H1 (cell line): ENCODE measurements around the gene DPP10. TPM values are rescaled to one million over a fixed set of nuclear protein-coding genes. Genes with fewer than 3 reads are reported as not detected.

ENCODE experiments used
- CTCF ChIA-PET: fragments of 300-600 bp; sonication (Branson Sonifier 250); formaldehyde crosslinking; loops from one replicate; lab custom pipeline; 2021; ENCODE audit not compliant: partially characterized antibody; lab: Charles Lee
- POLR2A ChIA-PET: fragments of 300-600 bp; sonication (Branson Sonifier 250); formaldehyde crosslinking; loops from one replicate; lab custom pipeline; 2021; ENCODE audit warnings: inconsistent platforms; ENCODE audit not compliant: partially characterized antibody; lab: Charles Lee
- DNase-seq, 2 experiments: peaks; one replicate each; pipeline versions ENCODE4 v3.0.0 to v3.0.0-alpha.2; 2010 to 2022; ENCODE audit warnings: low spot score in 2 of 2, low read depth in 1 of 2, mixed read lengths in 1 of 2
- FAIRE-seq: peaks from 2 replicates; lab custom pipeline; 2011; peaks lifted over from hg19 to GRCh38; lab: Jason Lieb, UNC
- H2AFZ ChIP-seq: 2 replicates; pipeline ENCODE4 v1.8.1; 2012; ENCODE audit warnings: low read length, inconsistent platforms
- H2AK5ac ChIP-seq: 2 replicates; pipeline ENCODE4 v1.6.1; 2013; ENCODE audit warnings: low read depth, low read length
- H2BK120ac ChIP-seq: replicated peaks from 2 replicates; pipeline ENCODE3; 2013; ENCODE audit warnings: low read depth, low read length, inconsistent platforms
- H2BK12ac ChIP-seq: 2 replicates; pipeline ENCODE4 v1.6.1; 2013; ENCODE audit warnings: low read depth, low read length
- H2BK15ac ChIP-seq: 2 replicates; pipeline ENCODE4 v1.6.1; 2013; ENCODE audit warnings: low read length
- H2BK20ac ChIP-seq: 2 replicates; pipeline ENCODE4 v1.6.1; 2013; ENCODE audit warnings: low read length
- H2BK5ac ChIP-seq: 2 replicates; pipeline ENCODE4 v1.6.1; 2013; ENCODE audit warnings: low read depth, low read length
- H3K14ac ChIP-seq: 2 replicates; pipeline ENCODE4 v1.6.1; 2013; ENCODE audit warnings: inconsistent platforms; ENCODE audit not compliant: insufficient read length
- H3K18ac ChIP-seq: 2 replicates; pipeline ENCODE4 v1.6.1; 2013; ENCODE audit warnings: low read length; ENCODE audit errors: extremely low read depth
- H3K23ac ChIP-seq: 2 replicates; pipeline ENCODE4 v1.6.1; 2013; ENCODE audit warnings: inconsistent platforms; ENCODE audit not compliant: insufficient read length
- H3K23me2 ChIP-seq: 2 replicates; pipeline ENCODE4 v1.6.1; 2013; ENCODE audit warnings: low read depth, low read length
- H3K27ac ChIP-seq: 2 replicates; pipeline ENCODE4 v1.6.1; 2011; ENCODE audit warnings: low read depth, low read length, inconsistent platforms
- H3K27me3 ChIP-seq, 4 experiments: replicated peaks in 1 of 4; 1 replicate in 1 of 4; 2 replicates in 3 of 4; pipeline versions ENCODE4 v1.6.1 to v1.8.1; 2011 to 2013; ENCODE audit warnings: low read length in 3 of 4, mild to moderate bottlenecking in 3 of 4, inconsistent platforms in 2 of 4, mixed read lengths in 2 of 4, moderate library complexity in 1 of 4; ENCODE audit not compliant: control insufficient read depth in 3 of 4, insufficient read depth in 3 of 4; ENCODE audit errors: extremely low read depth in 1 of 4
- H3K36me3 ChIP-seq, 4 experiments: 2 replicates each; pipeline versions ENCODE4 v1.6.1 to v1.8.1; 2011 to 2013; ENCODE audit warnings: mild to moderate bottlenecking in 4 of 4, low read length in 3 of 4, moderate library complexity in 2 of 4, control low read depth in 1 of 4, inconsistent platforms in 1 of 4; ENCODE audit not compliant: insufficient read depth in 4 of 4, control insufficient read depth in 2 of 4
- H3K4ac ChIP-seq: replicated peaks from 2 replicates; pipeline ENCODE3; 2013; ENCODE audit warnings: low read length, low read depth, mixed read lengths, inconsistent platforms; ENCODE audit not compliant: insufficient read length
- H3K4me1 ChIP-seq, 4 experiments: replicated peaks in 1 of 4; 1 replicate in 1 of 4; 2 replicates in 3 of 4; pipeline versions ENCODE4 v1.6.1 to v1.8.1; 2011 to 2013; ENCODE audit warnings: low read length in 3 of 4, inconsistent platforms in 2 of 4, mixed read lengths in 1 of 4; ENCODE audit not compliant: insufficient read depth in 4 of 4, control insufficient read depth in 3 of 4
- H3K4me2 ChIP-seq, 2 experiments: 2 replicates each; pipeline versions ENCODE4 v1.6.1 to v1.8.1; 2011 to 2013; ENCODE audit warnings: low read depth in 2 of 2, low read length in 2 of 2, control low read depth in 1 of 2, inconsistent platforms in 1 of 2, mild to moderate bottlenecking in 1 of 2; ENCODE audit not compliant: insufficient read depth in 1 of 2
- H3K4me3 ChIP-seq, 4 experiments: fragments of 200-600, 300-600 bp in 1 of 4; sonication (generic), shearing (Covaris generic), sonication (Bioruptor Twin) in 1 of 4; 2 replicates each; pipeline versions ENCODE4 v1.5.1 to v1.8.1; 2011 to 2016; ENCODE audit warnings: low read length in 4 of 4, low read depth in 3 of 4, control low read depth in 2 of 4, inconsistent platforms in 2 of 4, mild to moderate bottlenecking in 2 of 4, mixed read lengths in 1 of 4, moderate library complexity in 1 of 4; ENCODE audit not compliant: insufficient read depth in 2 of 4; ENCODE audit errors: extremely low read depth in 1 of 4
- H3K56ac ChIP-seq: replicated peaks from 2 replicates; pipeline ENCODE3; 2013; ENCODE audit warnings: low read depth, mild to moderate bottlenecking, mixed read lengths, low read length, inconsistent platforms; ENCODE audit not compliant: insufficient read length
- H3K79me1 ChIP-seq: 2 replicates; pipeline ENCODE4 v1.6.1; 2013; ENCODE audit warnings: low read depth, low read length, control low read depth
- H3K79me2 ChIP-seq, 2 experiments: 2 replicates each; pipeline versions ENCODE4 v1.6.1 to v1.8.1; 2012 to 2013; ENCODE audit warnings: low read length in 2 of 2, mild to moderate bottlenecking in 2 of 2, inconsistent platforms in 1 of 2; ENCODE audit not compliant: insufficient read depth in 2 of 2, control insufficient read depth in 1 of 2
- H3K9ac ChIP-seq, 4 experiments: replicated peaks in 1 of 4; 1 replicate in 1 of 4; 2 replicates in 3 of 4; pipeline versions ENCODE4 v1.6.1 to v1.8.1; 2011 to 2013; ENCODE audit warnings: low read depth in 3 of 4, low read length in 3 of 4, control low read depth in 2 of 4, mild to moderate bottlenecking in 2 of 4, moderate library complexity in 2 of 4, inconsistent platforms in 1 of 4; ENCODE audit errors: extremely low read depth in 1 of 4
- H3K9me3 ChIP-seq, 2 experiments: 2 replicates each; pipeline versions ENCODE4 v1.6.1 to v1.8.1; 2012 to 2013; ENCODE audit warnings: mild to moderate bottlenecking in 2 of 2, moderate library complexity in 2 of 2, control low read depth in 1 of 2, inconsistent platforms in 1 of 2, low read depth in 1 of 2, low read length in 1 of 2, mixed read lengths in 1 of 2; ENCODE audit not compliant: insufficient read depth in 2 of 2
- H4K20me1 ChIP-seq, 2 experiments: replicated peaks in 1 of 2; 2 replicates each; pipeline versions ENCODE3 to v1.8.1; 2011 to 2013; ENCODE audit warnings: inconsistent platforms in 2 of 2, low read length in 2 of 2, mild to moderate bottlenecking in 1 of 2; ENCODE audit not compliant: insufficient read depth in 2 of 2, control insufficient read depth in 1 of 2
- H4K5ac ChIP-seq: 2 replicates; pipeline ENCODE4 v1.6.1; 2013; ENCODE audit warnings: low read length, low read depth, mixed read lengths, inconsistent platforms; ENCODE audit not compliant: insufficient read length
- H4K8ac ChIP-seq: 2 replicates; pipeline ENCODE4 v1.8.0; 2013; ENCODE audit warnings: mild to moderate bottlenecking, moderate library complexity, low read length, inconsistent platforms; ENCODE audit not compliant: insufficient read depth; ENCODE audit errors: extremely low read depth
- H4K91ac ChIP-seq: replicated peaks from 2 replicates; pipeline ENCODE3; 2013; ENCODE audit warnings: low read length, mixed read lengths, inconsistent platforms; ENCODE audit not compliant: insufficient read length
- CEBPB ChIP-seq: IDR thresholded peaks from 2 replicates; pipeline ENCODE4 v1.6.1; 2012; ENCODE audit warnings: low read depth, low read length
- E2F6 ChIP-seq: IDR thresholded peaks from 2 replicates; pipeline ENCODE4 v1.6.1; 2012; ENCODE audit warnings: inconsistent platforms
- WGBS, 2 experiments: shearing (Covaris generic) in 1 of 2; methylation state at CpG; one replicate each; pipeline versions ENCODE4 v1.1.6 to v1.1.7; 2013 to 2015; ENCODE audit warnings: low lambda C conversion rate in 2 of 2, mixed read lengths in 2 of 2, inconsistent platforms in 1 of 2, low coverage in 1 of 2, missing lambda C conversion rate in 1 of 2; ENCODE audit not compliant: insufficient replicate concordance in 2 of 2, insufficient coverage in 1 of 2, insufficient read length in 1 of 2; ENCODE audit errors: extremely low coverage in 1 of 2, missing lambda C conversion rate in 1 of 2; 5-methylcytosine and 5-hydroxymethylcytosine counted together
- polyA plus RNA-seq, 7 experiments: library from polyadenylated mRNA; depleted of rRNA in 3 of 7; stranded (reverse) in 5 of 7; unstranded in 2 of 7; fragments of >200 nt in 5 of 7; fragments of 200-250 nt in 2 of 7; gene quantifications; 1 replicate in 5 of 7; 2 replicates in 1 of 7; 4 replicates in 1 of 7; pipeline versions ENCODE4 v1.2.1 to v1.2.3, GENCODE V29; 2011 to 2013; ENCODE audit warnings: missing spikeins in 2 of 7, mixed read lengths in 2 of 7
- total RNA-seq: library from RNA; stranded (reverse); fragmentation: NEBNext Ultra II Directional; extraction: Animal tissue kit (Norgen Biotek cat#: 25700); gene quantifications from 2 replicates; pipeline ENCODE4 v1.2.1, GENCODE V29; 2021

DPP10 gene
- total and polyA plus RNA-seq, 2 of the 8 experiments (the other 6 are each of a cell fraction or from before 2014, with no cell fraction given), result 3.3 to 7.2 TPM

- peaks cover 9 to 20% of the 10 kb centered on the region in 2 experiments for H3K9me3 ChIP-seq
- no peaks in the 10 kb centered on the region for H3K23me2 ChIP-seq
- 92% methylated on average over 4 of the region's 4 CpGs; no CpG with 5 or more reads in 1 of the 2 experiments for WGBS, 2 experiments
- ChIA-PET POLR2A (no interaction called here), CTCF (interaction anchor here (1.2 kb wide), 1 partner anchor 8 kb away, joined by 3 read pairs; no protein-coding TSS in a partner anchor)
- H4K91ac ChIP-seq, result no peak overlapping the region
- no peaks in the 10 kb centered on the region for H3K79me2 ChIP-seq
- no peak overlapping the region for H2AK5ac ChIP-seq
- H3K27ac ChIP-seq, result no peak overlapping the region
- H4K8ac ChIP-seq, result no peak overlapping the region
- peaks cover 0 to 3% (median 0%) of the 10 kb centered on the region in 4 experiments; a peak in 3 of 8 replicates for H3K36me3 ChIP-seq
- no peak overlapping the region for H3K18ac ChIP-seq
- H3K4me1 ChIP-seq, result no peaks in the 10 kb centered on the region; a peak in 1 of 7 replicates
- no peak overlapping the region for H2BK20ac ChIP-seq
- no peak overlapping the region for H3K4me3 ChIP-seq
- H3K4me2 ChIP-seq, result no peak overlapping the region
- no peak overlapping the region for H3K23ac ChIP-seq
- no peaks in the 10 kb centered on the region for H3K79me1 ChIP-seq
- H2BK15ac ChIP-seq, result no peak overlapping the region
- H4K20me1 ChIP-seq, result no peaks in the 10 kb centered on the region
- H3K14ac ChIP-seq, result no peak overlapping the region
- FAIRE-seq (no peak), DNase-seq (no peak)
- no peak overlapping the region for H2BK5ac ChIP-seq
- H3K56ac ChIP-seq, result no peak overlapping the region
- no peak overlapping the region for H4K5ac ChIP-seq
- no peak overlapping the region for H2BK12ac ChIP-seq
- TF ChIP-seq E2F6 (no peak), CEBPB (peak; percentile 43; the same call in 1 of the 2 replicates)
- no peak overlapping the region for H3K9ac ChIP-seq
- no peak overlapping the region for H2AFZ ChIP-seq
- no peak overlapping the region for H3K4ac ChIP-seq
- no peaks in the 10 kb centered on the region for H3K27me3 ChIP-seq
- H2BK120ac ChIP-seq, result no peak overlapping the region
Measured at GRCh38 chr2:115369400-115369799, 927.0 kb downstream of the DPP10 start.
